ENCODE data around the gene DLK1. TPM values are rescaled to one million over a fixed set of nuclear protein-coding genes. Genes with fewer than 3 reads are reported as not detected.

Gene DLK1
- polyA plus RNA-seq, 2 of the 4 experiments (the other 2 are of a cell fraction): 0.06 TPM; not detected in 1

GRCh38 chr14:100777366-100777817, 50.7 kb downstream of the DLK1 start:
- CTCF ChIA-PET: no interaction called here
- WGBS (ENCODE audit: missing lambda C conversion rate): 64% methylated on average over 11 of the region's 11 CpGs
- no peak for FAIRE-seq
- no peak overlapping the region for H3K4me3 ChIP-seq
- H3K27ac ChIP-seq: no peak overlapping the region
- no peak for DNase-seq (ENCODE audit: low read depth in 1 of 2, low spot score in 1 of 2)
- TF ChIP-seq ESRRA (IDR thresholded peaks at IDR 0.05; ENCODE audit: borderline replicate concordance, low read length): no peak
- no peak for TF ChIP-seq HMGXB4 (CRISPR knock-in tag; IDR thresholded peaks at IDR 0.05; ENCODE audit: borderline replicate concordance)
- TF ChIP-seq ATOH8 (CRISPR knock-in tag; IDR thresholded peaks at IDR 0.05; ENCODE audit: low read depth): no peak
- POLR2A ChIA-PET: no interaction called here
- ATAC-seq: no peak
- no peaks in the 10 kb centered on the region for H3K4me1 ChIP-seq
- H3K4me2 ChIP-seq: no peak overlapping the region
- no peaks in the 10 kb centered on the region for H3K9me3 ChIP-seq

- no peak for TF ChIP-seq NR3C1 (IDR thresholded peaks at IDR 0.05)
- CTCF ChIA-PET: no interaction called here
- DNase-seq (ENCODE audit: low read depth in 1 of 2, low spot score in 1 of 2): no peak
- no peaks in the 10 kb centered on the region for H3K9me3 ChIP-seq
- no peak overlapping the region for H3K27ac ChIP-seq
- no peak overlapping the region for H3K4me2 ChIP-seq
- H3K4me1 ChIP-seq: no peaks in the 10 kb centered on the region
- FAIRE-seq: no peak
- no peak for ATAC-seq
- 68% methylated on average over 22 of the region's 22 CpGs for WGBS (ENCODE audit: missing lambda C conversion rate)
- no peak overlapping the region for H3K4me3 ChIP-seq
- POLR2A ChIA-PET: no interaction called here
These were observed 51.3 kb downstream of the DLK1 start for GRCh38 chr14:100777818-100778525.

- POLR2A ChIA-PET: no interaction called here
- no peaks in the 10 kb centered on the region for H3K9me3 ChIP-seq
- no peak for DNase-seq (ENCODE audit: low read depth in 1 of 2, low spot score in 1 of 2)
- no peak for FAIRE-seq
- H3K4me1 ChIP-seq: no peaks in the 10 kb centered on the region
- H3K4me3 ChIP-seq: no peak overlapping the region
- no peak overlapping the region for H3K27ac ChIP-seq
- WGBS (ENCODE audit: missing lambda C conversion rate): 66% methylated on average over 7 of the region's 7 CpGs
- CTCF ChIA-PET: no interaction called here
- no peak for TF ChIP-seq CTCF (IDR thresholded peaks at IDR 0.05)
- TF ChIP-seq USF2 (IDR thresholded peaks at IDR 0.05): no peak
- TF ChIP-seq MYC (IDR thresholded peaks at IDR 0.05; ENCODE audit: borderline replicate concordance, low read length): no peak
- TF ChIP-seq MAX (IDR thresholded peaks at IDR 0.05): no peak
- ATAC-seq: no peak
- H3K4me2 ChIP-seq: no peak overlapping the region
These were observed 51.8 kb downstream of the DLK1 start for GRCh38 chr14:100778526-100778882.

- POLR2A ChIA-PET: no interaction called here
- Histone ChIP-seq H3K9me3 (no peaks in the 10 kb centered on the region), H3K27ac (no peak overlapping the region), H3K4me2 (no peak overlapping the region), H3K4me1 (no peaks in the 10 kb centered on the region), H3K4me3 (no peak overlapping the region)
- ATAC-seq (no peak), DNase-seq (ENCODE audit: low read depth in 1 of 2, low spot score in 1 of 2) (no peak), FAIRE-seq (no peak)
- WGBS (ENCODE audit: missing lambda C conversion rate): 71% methylated on average over 23 of the region's 24 CpGs
- TF ChIP-seq SMC3 (IDR thresholded peaks at IDR 0.05): no peak
- TF ChIP-seq CBX2 (IDR thresholded peaks at IDR 0.05; ENCODE audit: borderline replicate concordance, low read depth): no peak
- TF ChIP-seq POLR2A (IDR thresholded peaks at IDR 0.05; ENCODE audit: low read length): no peak
- no peak for TF ChIP-seq ZNF302 (CRISPR knock-in tag; IDR thresholded peaks at IDR 0.05)
- no peak for TF ChIP-seq CHD4 (IDR thresholded peaks at IDR 0.05; ENCODE audit: borderline replicate concordance)
- no peak for TF ChIP-seq TFCP2L1 (CRISPR knock-in tag; IDR thresholded peaks at IDR 0.05)
- TF ChIP-seq HEYL (CRISPR knock-in tag; IDR thresholded peaks at IDR 0.05): no peak
- no peak for TF ChIP-seq HOXB13 (CRISPR knock-in tag; IDR thresholded peaks at IDR 0.05; ENCODE audit: low read depth)
- CTCF ChIA-PET: no interaction called here
These were observed 52.4 kb downstream of the DLK1 start for GRCh38 chr14:100778951-100779690.

All from A549 (cell line).